ENCODE data around the gene TBC1D16.

The TBC1D16 gene

GRCh38 chr17:80025140-80025539 is 10.5 kb downstream of the TBC1D16 start:
- no peak for DNase-seq (ENCODE audit: low read depth, low spot score)
- H3K4me3 ChIP-seq (ENCODE audit: low read depth, low read length) = no peak overlapping the region
- ChIA-PET POLR2A (no interaction called here), CTCF (interaction anchor here (10.8 kb wide), 1 partner anchor 18 kb away, joined by 212 read pairs; no protein-coding TSS in a partner anchor)
- TF ChIP-seq, protein P1, sequence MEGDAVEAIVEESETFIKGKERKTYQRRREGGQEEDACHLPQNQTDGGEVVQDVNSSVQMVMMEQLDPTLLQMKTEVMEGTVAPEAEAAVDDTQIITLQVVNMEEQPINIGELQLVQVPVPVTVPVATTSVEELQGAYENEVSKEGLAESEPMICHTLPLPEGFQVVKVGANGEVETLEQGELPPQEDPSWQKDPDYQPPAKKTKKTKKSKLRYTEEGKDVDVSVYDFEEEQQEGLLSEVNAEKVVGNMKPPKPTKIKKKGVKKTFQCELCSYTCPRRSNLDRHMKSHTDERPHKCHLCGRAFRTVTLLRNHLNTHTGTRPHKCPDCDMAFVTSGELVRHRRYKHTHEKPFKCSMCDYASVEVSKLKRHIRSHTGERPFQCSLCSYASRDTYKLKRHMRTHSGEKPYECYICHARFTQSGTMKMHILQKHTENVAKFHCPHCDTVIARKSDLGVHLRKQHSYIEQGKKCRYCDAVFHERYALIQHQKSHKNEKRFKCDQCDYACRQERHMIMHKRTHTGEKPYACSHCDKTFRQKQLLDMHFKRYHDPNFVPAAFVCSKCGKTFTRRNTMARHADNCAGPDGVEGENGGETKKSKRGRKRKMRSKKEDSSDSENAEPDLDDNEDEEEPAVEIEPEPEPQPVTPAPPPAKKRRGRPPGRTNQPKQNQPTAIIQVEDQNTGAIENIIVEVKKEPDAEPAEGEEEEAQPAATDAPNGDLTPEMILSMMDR (IDR thresholded peaks at IDR 0.05; ENCODE audit: insufficient read depth, low read length, missing control alignments) = no peak

GRCh38 chr17:80024206-80024972 is 11.3 kb downstream of the TBC1D16 start:
- TF ChIP-seq, protein P1 (IDR thresholded peaks at IDR 0.05; ENCODE audit: insufficient read depth, low read length, missing control alignments) = no peak
- ChIA-PET POLR2A (no interaction called here), CTCF (no interaction called here)
- no peak for DNase-seq (ENCODE audit: low read depth, low spot score)
- no peak overlapping the region for H3K4me3 ChIP-seq (ENCODE audit: low read depth, low read length)

DNA sequence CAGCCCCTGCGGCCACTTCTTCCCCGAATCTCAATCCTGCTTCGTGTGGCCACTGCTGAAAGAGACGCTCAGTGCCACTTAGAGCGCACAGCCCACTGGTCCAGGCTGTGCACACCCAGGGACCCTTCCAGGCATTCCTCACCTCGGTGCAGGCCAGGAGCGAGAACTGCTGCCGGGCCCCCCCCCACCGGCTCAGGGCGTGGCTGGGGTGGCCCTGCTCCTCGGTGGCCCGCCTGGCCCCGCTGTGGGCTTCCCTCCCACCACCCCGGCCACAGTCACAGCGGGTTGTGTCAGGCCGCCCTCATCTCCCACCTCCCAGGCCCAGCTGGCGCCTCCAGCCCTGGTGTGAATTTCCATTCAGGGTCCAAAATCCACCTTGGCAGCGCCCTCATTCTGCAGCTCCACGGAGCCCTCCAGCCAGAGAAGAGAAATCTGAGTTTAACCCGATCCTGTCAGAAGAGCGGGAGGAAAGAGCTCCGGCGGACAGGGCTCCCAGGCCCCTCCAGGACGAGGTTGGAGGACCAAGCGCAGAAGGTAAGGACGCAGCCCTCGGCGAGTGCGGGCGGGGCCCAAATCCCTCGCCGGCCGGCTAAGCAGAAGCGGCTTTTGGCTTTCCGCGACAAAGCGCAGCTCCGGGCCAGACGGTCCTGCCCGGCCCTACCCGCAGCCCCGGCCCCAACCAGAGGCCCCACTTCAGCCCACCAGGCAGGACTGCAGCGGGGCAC is 12.0 kb downstream of the TBC1D16 start:
- H3K4me3 ChIP-seq (ENCODE audit: low read depth, low read length) = no peak overlapping the region
- DNase-seq (ENCODE audit: low read depth, low spot score) = no peak
- ChIA-PET POLR2A (no interaction called here), CTCF (interaction anchor here (1.9 kb wide), 1 partner anchor 15 kb away, joined by 7 read pairs; no protein-coding TSS in a partner anchor)
- TF ChIP-seq, protein P1 (IDR thresholded peaks at IDR 0.05; ENCODE audit: insufficient read depth, low read length, missing control alignments) = no peak

- ChIA-PET POLR2A (interaction anchor here (0.6 kb wide), 1 partner anchor 89 kb away, joined by 3 read pairs; no protein-coding TSS in a partner anchor), CTCF (interaction anchor here (1.0 to 2.0 kb wide), 2 partner anchors 13 to 15 kb away, joined by 3 to 9 read pairs; no protein-coding TSS in a partner anchor)
- no peak for DNase-seq (ENCODE audit: low read depth, low spot score)
- TF ChIP-seq, protein P1 (IDR thresholded peaks at IDR 0.05; ENCODE audit: insufficient read depth, low read length, missing control alignments) = no peak
- H3K4me3 ChIP-seq (ENCODE audit: low read depth, low read length) = no peak overlapping the region
Measured at GRCh38 chr17:80021600-80021999, 14.1 kb downstream of the TBC1D16 start.

DNA sequence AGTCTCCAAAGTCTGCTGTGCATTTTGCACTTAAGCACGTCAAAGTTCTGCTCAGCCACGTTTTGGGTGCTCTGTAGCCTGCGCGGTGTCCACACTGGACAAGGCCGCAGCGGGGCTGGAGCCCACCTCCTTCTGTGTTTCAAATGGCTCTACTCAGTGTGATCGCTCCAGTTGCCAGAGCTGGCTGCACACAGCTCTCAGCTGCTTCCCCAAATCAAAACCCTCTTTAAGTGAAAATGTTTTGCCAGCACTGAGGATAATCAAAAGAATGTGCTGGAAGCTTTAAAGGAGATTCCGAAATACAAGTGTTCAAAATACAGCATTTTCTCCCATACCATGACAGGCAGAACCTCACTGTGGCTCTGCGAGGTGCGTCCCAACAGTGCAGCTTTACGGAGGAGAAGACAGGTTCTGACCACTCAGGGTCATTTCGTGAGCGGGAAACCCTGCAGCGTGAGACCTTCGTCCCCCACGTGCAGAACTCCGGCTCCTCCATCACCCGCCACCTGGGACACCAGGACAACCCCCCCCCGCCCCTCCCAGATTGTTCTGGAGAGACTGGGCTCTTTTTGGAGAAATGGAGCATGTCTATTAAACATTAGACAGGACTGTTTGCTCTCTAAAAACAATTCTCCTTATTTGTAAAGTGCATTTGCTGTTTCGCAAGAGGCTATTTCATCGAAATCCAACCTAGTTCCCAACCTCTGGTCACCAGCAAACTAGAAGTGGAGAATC is 16.6 kb downstream of the TBC1D16 start:
- no peak overlapping the region for H3K4me3 ChIP-seq (ENCODE audit: low read depth, low read length)
- TF ChIP-seq, protein P1 (IDR thresholded peaks at IDR 0.05; ENCODE audit: insufficient read depth, low read length, missing control alignments) = no peak
- DNase-seq (ENCODE audit: low read depth, low spot score) = no peak
- CTCF ChIA-PET = interaction anchor here (3.6 kb wide), 1 partner anchor 13 kb away, joined by 85 read pairs; no protein-coding TSS in a partner anchor
- POLR2A ChIA-PET = no interaction called here

All from AG04449 (cell line).